ENCODE data around the gene ETFB. TPM values are rescaled to one million over a fixed set of nuclear protein-coding genes. Genes with fewer than 3 reads are reported as not detected.

The ETFB gene
- total and polyA plus RNA-seq, 9 of the 15 experiments (the other 6 are each of a cell fraction or from before 2014, with no cell fraction given): 18.1 to 143 (median 96.1) TPM

DNA sequence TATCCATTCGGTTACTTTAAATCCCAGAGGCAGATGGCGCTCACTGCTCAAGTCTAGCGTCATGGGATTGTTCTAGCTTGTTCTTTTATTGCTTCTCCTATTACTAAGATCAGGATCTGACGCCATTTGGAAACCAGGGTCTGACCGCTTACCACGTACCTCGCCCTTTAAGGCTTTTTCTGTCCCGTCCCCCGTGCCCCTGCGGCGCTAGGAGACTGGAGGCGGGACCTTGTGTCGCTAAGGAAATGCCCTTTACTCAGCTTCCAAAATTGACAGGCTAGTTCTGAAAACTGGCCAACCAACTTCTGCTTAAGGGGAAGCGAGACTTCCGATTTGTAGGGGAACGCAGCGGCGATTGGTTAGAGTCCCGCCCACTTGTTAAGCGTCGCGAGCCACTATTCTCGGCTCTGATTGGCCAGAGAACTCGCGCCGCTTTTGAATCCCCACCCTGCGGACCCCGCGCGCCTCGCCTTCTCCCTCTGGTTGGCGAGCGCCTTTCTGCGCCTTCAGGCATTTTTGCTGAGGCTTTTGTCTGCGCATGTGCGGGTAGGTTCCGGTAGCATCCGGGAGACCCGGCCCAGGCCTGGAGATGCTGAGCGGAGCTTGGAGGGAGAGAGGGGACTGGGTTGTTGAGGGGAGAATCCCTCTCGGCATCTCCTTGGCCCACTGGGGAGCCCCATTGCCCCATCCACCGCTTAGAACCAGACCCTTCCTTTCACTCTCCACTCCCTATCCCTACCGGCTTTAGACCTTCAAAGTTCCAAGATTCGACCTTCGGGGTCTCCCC is 28.1 kb upstream of the ETFB start:
- peak overlapping the region; percentile 88 to 91 for H3K9ac ChIP-seq (ENCODE audit: insufficient read depth in 1 of 2, low read depth in 2 of 2, low read length in 2 of 2)
- no peaks in the 10 kb centered on the region for H3K9me3 ChIP-seq (replicated peaks; ENCODE audit: control insufficient read depth, insufficient read depth, low read depth, low read length)
- intact Hi-C loops (cut with micrococcal nuclease): loop anchor here (2.0 to 5.0 kb wide), 2 partner anchors 42 to 55 kb away; no protein-coding TSS in a partner anchor
- H4K20me1 ChIP-seq (replicated peaks; ENCODE audit: control insufficient read depth, insufficient read depth, low read length): no peaks in the 10 kb centered on the region
- H3K9me1 ChIP-seq (ENCODE audit: control insufficient read depth, insufficient read depth, low read length): no peaks in the 10 kb centered on the region
- peak overlapping the region; percentile 58 for H3K4me3 ChIP-seq
- peak overlapping the region; percentile 96 for H3K27ac ChIP-seq (ENCODE audit: extremely low read depth, low read depth, low read length)
- H3K27me3 ChIP-seq (ENCODE audit: control insufficient read depth in 2 of 2, insufficient read depth in 2 of 2, low read length in 2 of 2): no peaks in the 10 kb centered on the region
- peak overlapping the region; percentile 93 for H3K4me2 ChIP-seq (ENCODE audit: insufficient read depth, low read length)
- WGBS (ENCODE audit: insufficient coverage, low coverage, missing lambda C conversion rate): 0% methylated on average over 44 of the region's 45 CpGs
- peaks cover 18% of the 10 kb centered on the region; the same call in 2 of the 3 replicates for H3K79me2 ChIP-seq (ENCODE audit: control insufficient read depth, insufficient read depth, low read length)
- POLR2A ChIA-PET: interaction anchor here (0.6 to 2.2 kb wide), 11 partner anchors 10 to 294 kb away, joined by 3 to 11 read pairs (median 4); partner anchors contain the start of gene VSIG10L
- no TSS peak for BruUV-seq (replicated peaks)
- CTCF ChIA-PET (ENCODE audit: low intra/inter-chr PET ratio): interaction anchor here (1.0 kb wide), 1 partner anchor 55 kb away, joined by 3 read pairs; no protein-coding TSS in a partner anchor
- FAIRE-seq (peak; percentile 99), ATAC-seq (peak; percentile 92), DNase-seq (ENCODE audit: extremely low read depth in 1 of 4, low spot score in 3 of 4) (peak; percentile 93 to 99 (median 95))
- H2AFZ ChIP-seq (ENCODE audit: low read depth, low read length): peak overlapping the region; percentile 82
- in situ Hi-C loops (cut with MboI): no loop called here
- no peaks in the 10 kb centered on the region for H3K36me3 ChIP-seq (ENCODE audit: control insufficient read depth, insufficient read depth, low read length)
- peaks cover 28 to 29% of the 10 kb centered on the region in 2 experiments; a peak in 4 of 5 replicates for H3K4me1 ChIP-seq (replicated peaks in 1 of 2; ENCODE audit: control insufficient read depth in 2 of 2, insufficient read depth in 2 of 2, low read length in 2 of 2)
- TF ChIP-seq SMAD4 (CRISPR knock-in tag; conservative IDR thresholded peaks at IDR 0.05) (no peak), ZNF175 (CRISPR knock-in tag; IDR thresholded peaks at IDR 0.05; ENCODE audit: low read depth) (0 out of 2 replicates have a peak, but pooled peaks have one; percentile 10), ZNF274 (IDR thresholded peaks at IDR 0.05; ENCODE audit: borderline replicate concordance, low read depth, low read length) (no peak)
- TF ChIP-seq, protein P1, sequence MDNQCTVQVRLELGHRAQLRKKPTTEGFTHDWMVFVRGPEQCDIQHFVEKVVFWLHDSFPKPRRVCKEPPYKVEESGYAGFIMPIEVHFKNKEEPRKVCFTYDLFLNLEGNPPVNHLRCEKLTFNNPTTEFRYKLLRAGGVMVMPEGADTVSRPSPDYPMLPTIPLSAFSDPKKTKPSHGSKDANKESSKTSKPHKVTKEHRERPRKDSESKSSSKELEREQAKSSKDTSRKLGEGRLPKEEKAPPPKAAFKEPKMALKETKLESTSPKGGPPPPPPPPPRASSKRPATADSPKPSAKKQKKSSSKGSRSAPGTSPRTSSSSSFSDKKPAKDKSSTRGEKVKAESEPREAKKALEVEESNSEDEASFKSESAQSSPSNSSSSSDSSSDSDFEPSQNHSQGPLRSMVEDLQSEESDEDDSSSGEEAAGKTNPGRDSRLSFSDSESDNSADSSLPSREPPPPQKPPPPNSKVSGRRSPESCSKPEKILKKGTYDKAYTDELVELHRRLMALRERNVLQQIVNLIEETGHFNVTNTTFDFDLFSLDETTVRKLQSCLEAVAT (IDR thresholded peaks at IDR 0.05): peak in 1 of 2 experiments; percentile 40; a peak in 2 of 4 replicates
- TF ChIP-seq, protein P2, sequence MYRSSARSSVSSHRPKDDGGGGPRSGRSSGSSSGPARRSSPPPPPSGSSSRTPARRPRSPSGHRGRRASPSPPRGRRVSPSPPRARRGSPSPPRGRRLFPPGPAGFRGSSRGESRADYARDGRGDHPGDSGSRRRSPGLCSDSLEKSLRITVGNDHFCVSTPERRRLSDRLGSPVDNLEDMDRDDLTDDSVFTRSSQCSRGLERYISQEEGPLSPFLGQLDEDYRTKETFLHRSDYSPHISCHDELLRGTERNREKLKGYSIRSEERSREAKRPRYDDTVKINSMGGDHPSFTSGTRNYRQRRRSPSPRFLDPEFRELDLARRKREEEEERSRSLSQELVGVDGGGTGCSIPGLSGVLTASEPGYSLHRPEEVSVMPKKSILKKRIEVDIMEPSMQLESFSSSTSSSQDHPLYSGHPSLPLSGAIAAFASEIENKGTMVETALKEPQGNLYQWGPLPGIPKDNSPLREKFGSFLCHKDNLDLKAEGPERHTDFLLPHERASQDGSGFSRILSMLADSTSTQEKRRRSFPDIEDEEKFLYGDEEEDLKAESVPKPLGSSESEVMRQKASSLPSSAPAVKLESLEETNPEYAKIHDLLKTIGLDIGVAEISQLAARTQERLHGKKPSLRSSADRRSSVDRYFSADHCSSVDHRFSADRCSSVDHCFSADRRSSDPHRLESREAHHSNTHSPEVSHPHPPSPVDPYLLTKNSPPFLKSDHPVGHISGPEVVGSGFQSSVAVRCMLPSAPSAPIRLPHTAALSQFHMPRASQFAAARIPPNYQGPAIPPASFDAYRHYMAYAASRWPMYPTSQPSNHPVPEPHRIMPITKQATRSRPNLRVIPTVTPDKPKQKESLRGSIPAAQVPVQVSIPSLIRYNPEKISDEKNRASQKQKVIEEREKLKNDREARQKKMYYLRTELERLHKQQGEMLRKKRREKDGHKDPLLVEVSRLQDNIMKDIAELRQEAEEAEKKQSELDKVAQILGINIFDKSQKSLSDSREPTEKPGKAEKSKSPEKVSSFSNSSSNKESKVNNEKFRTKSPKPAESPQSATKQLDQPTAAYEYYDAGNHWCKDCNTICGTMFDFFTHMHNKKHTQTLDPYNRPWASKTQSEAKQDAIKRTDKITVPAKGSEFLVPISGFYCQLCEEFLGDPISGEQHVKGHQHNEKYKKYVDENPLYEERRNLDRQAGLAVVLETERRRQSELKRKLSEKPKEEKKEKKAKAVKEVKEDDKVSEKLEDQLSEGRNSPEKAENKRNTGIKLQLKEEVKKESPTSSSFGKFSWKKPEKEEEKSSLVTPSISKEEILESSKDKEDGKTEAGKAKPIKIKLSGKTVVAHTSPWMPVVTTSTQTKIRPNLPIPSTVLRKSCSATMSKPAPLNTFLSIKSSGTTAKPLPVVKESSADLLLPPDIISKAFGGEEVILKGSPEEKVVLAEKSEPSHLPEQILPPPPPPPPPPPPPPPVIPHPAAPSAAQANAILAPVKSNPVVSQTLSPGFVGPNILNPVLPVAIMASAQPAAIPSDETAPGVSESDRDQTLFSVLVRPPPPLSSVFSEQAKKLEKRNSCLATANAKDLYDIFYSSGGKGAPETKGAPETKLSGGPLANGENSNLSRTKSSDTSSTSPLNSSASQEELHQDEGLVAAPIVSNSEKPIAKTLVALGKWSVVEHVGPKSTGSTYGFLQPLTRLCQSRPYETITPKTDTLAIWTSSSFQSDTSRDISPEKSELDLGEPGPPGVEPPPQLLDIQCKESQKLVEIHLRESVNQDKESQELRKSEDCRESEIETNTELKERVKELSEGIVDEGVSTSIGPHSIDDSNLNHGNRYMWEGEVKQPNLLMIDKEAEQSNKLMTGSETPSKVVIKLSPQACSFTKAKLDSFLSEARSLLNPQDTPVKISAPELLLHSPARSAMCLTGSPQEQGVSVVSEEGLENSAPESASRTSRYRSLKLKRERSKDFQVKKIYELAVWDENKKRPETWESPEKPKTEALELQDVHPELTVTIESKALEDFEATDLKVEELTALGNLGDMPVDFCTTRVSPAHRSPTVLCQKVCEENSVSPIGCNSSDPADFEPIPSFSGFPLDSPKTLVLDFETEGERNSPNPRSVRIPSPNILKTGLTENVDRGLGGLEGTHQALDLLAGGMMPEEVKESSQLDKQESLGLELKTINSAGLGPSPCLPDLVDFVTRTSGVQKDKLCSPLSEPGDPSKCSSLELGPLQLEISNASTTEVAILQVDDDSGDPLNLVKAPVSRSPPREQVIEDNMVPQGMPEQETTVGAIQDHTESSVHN (IDR thresholded peaks at IDR 0.05; ENCODE audit: borderline replicate concordance in 1 of 2, low read depth in 1 of 2): no peak
- TF ChIP-seq, protein P3, sequence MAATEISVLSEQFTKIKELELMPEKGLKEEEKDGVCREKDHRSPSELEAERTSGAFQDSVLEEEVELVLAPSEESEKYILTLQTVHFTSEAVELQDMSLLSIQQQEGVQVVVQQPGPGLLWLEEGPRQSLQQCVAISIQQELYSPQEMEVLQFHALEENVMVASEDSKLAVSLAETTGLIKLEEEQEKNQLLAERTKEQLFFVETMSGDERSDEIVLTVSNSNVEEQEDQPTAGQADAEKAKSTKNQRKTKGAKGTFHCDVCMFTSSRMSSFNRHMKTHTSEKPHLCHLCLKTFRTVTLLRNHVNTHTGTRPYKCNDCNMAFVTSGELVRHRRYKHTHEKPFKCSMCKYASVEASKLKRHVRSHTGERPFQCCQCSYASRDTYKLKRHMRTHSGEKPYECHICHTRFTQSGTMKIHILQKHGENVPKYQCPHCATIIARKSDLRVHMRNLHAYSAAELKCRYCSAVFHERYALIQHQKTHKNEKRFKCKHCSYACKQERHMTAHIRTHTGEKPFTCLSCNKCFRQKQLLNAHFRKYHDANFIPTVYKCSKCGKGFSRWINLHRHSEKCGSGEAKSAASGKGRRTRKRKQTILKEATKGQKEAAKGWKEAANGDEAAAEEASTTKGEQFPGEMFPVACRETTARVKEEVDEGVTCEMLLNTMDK (IDR thresholded peaks at IDR 0.05; ENCODE audit: borderline replicate concordance, insufficient read depth, low read depth, low read length, poor library complexity, severe bottlenecking): no peak

Data from K562 (cell line).